ENCODE measurements around the gene DLG2. TPM values are rescaled to one million over a fixed set of nuclear protein-coding genes. Genes with fewer than 3 reads are reported as not detected.

DLG2 gene
- total and polyA plus RNA-seq, 2 of the 4 experiments (the other 2 are of a cell fraction), result 0.31 to 0.36 TPM

DNA sequence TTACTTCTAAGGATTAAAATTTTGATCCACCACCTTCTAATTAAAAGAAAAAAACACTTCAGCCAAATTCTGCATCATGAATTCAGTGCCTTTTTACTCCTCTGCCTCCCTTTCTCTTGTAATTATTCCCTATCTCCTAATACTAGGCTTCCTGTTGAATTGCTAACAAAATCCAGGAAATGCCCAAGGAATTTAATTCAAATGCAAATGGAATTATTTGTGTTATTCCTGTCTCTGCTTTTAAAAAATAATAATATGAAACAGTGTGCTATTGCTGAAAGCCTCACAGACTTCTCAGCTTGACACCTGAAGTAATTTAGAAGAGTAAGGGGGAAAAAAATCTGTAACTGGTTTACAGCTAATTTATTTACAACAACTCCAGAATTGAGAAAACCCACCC is 85.5 kb downstream of the DLG2 start:
- no peak overlapping the region for H3K4me2 ChIP-seq (ENCODE audit: low read depth, low read length)
- H3K9me1 ChIP-seq (ENCODE audit: insufficient read depth, low read length), result no peaks in the 10 kb centered on the region
- no peak overlapping the region for H2BK120ac ChIP-seq (ENCODE audit: low read depth, low read length)
- in situ Hi-C loops (cut with MboI; ENCODE audit: low sequenced_read_pairs) (no loop called here), intact Hi-C loops (cut with micrococcal nuclease) (no loop called here), dilution Hi-C loops (cut with HindIII; ENCODE audit: low sequenced_read_pairs, unreplicated experiment) (no loop called here)
- TF ChIP-seq USF2 (IDR thresholded peaks at IDR 0.05; ENCODE audit: low read depth, low read length) (no peak), CTCF (conservative IDR thresholded peaks at IDR 0.05; ENCODE audit: low read depth, low read length) (no peak), MAFK (IDR thresholded peaks at IDR 0.05; ENCODE audit: low read depth, low read length) (no peak), CHD1 (IDR thresholded peaks at IDR 0.05; ENCODE audit: low read depth, low read length) (no peak), FOS (IDR thresholded peaks at IDR 0.05; ENCODE audit: low read depth, low read length) (no peak), RAD21 (IDR thresholded peaks at IDR 0.05; ENCODE audit: low read length) (no peak), CEBPB (IDR thresholded peaks at IDR 0.05; ENCODE audit: low read depth, low read length) (no peak), MAZ (IDR thresholded peaks at IDR 0.05; ENCODE audit: borderline replicate concordance, low read depth, low read length) (no peak)
- no peak overlapping the region for H4K8ac ChIP-seq (ENCODE audit: low read depth in 2 of 2, low read length in 2 of 2)
- no peak overlapping the region for H3K4ac ChIP-seq (ENCODE audit: low read depth, low read length)
- no peak overlapping the region for H2AK5ac ChIP-seq (ENCODE audit: low read depth, low read length)
- H2AFZ ChIP-seq (replicated peaks; ENCODE audit: low read length, poor library complexity), result no peak overlapping the region
- H4K91ac ChIP-seq (ENCODE audit: insufficient read depth, low read depth, low read length), result no peak overlapping the region
- no peak overlapping the region for H3K27ac ChIP-seq (ENCODE audit: insufficient read depth, low read length)
- no peak overlapping the region for H3K23ac ChIP-seq (ENCODE audit: low read depth, low read length)
- no peak for DNase-seq
- no peaks in the 10 kb centered on the region for H3K9me3 ChIP-seq (ENCODE audit: control insufficient read depth, insufficient read depth, low read length)
- H4K5ac ChIP-seq (ENCODE audit: low read depth, low read length), result no peak overlapping the region
- H3K18ac ChIP-seq (ENCODE audit: low read depth, low read length), result no peak overlapping the region
- no peaks in the 10 kb centered on the region for H3K27me3 ChIP-seq (ENCODE audit: control insufficient read depth, insufficient read depth, low read length)
- H3K56ac ChIP-seq (ENCODE audit: extremely low read depth, insufficient read depth, low read length), result no peak overlapping the region
- no peak overlapping the region for H2BK5ac ChIP-seq (ENCODE audit: low read depth, low read length, poor library complexity, severe bottlenecking)
- H3K4me1 ChIP-seq (ENCODE audit: control insufficient read depth, insufficient read depth, low read length), result no peaks in the 10 kb centered on the region
- no TSS peak for BruUV-seq (replicated peaks)
- H3K36me3 ChIP-seq (ENCODE audit: control insufficient read depth, insufficient read depth, low read length), result no peaks in the 10 kb centered on the region
- H3K14ac ChIP-seq (replicated peaks; ENCODE audit: low read depth, low read length), result no peak overlapping the region
- ATAC-seq (ENCODE audit: low read depth), result no peak
- CTCF ChIA-PET, result no interaction called here
- no peak overlapping the region for H2BK20ac ChIP-seq (ENCODE audit: low read depth, low read length)
- no peaks in the 10 kb centered on the region for H4K20me1 ChIP-seq (ENCODE audit: insufficient read depth, low read length)
- H3K9ac ChIP-seq (ENCODE audit: low read depth, low read length), result no peak overlapping the region
- POLR2A ChIA-PET (ENCODE audit: unreplicated experiment), result no interaction called here
- H3K4me3 ChIP-seq (ENCODE audit: insufficient read depth, low read depth, low read length), result no peak overlapping the region
- no peak overlapping the region for H2AK9ac ChIP-seq (replicated peaks; ENCODE audit: low read depth, low read length, poor library complexity)
- no peak overlapping the region for H2BK15ac ChIP-seq (ENCODE audit: low read depth, low read length)
- H3K79me1 ChIP-seq (ENCODE audit: low read depth in 1 of 2, low read length in 2 of 2), result no peaks in the 10 kb centered on the region

All from IMR-90 (cell line).